Mesenchymal stem cell (in vitro differentiated cells and primary cell): ENCODE data around the gene POLR1C.

Experiments
- DNase-seq: peaks from one replicate; pipeline ENCODE4 v3.0.0-alpha.2; 2013
- H2AFZ ChIP-seq: one replicate; pipeline ENCODE4 v1.6.1; 2013; ENCODE audit warnings: low read depth, mild to moderate bottlenecking, control low read depth, inconsistent platforms, low read length, moderate library complexity
- H2AK5ac ChIP-seq: 2 replicates; pipeline ENCODE4 v1.6.1; 2013; ENCODE audit warnings: low read length, moderate library complexity, mild to moderate bottlenecking, inconsistent platforms; ENCODE audit not compliant: severe bottlenecking
- H2BK120ac ChIP-seq: one replicate; pipeline ENCODE4 v1.6.1; 2013; ENCODE audit warnings: low read depth, mild to moderate bottlenecking, inconsistent platforms, low read length, moderate library complexity
- H2BK12ac ChIP-seq, 2 experiments: one replicate each; pipeline ENCODE4 v1.6.1; 2013; ENCODE audit warnings: inconsistent platforms in 2 of 2, low read length in 2 of 2, mild to moderate bottlenecking in 2 of 2, moderate library complexity in 2 of 2, control low read depth in 1 of 2
- H2BK15ac ChIP-seq: one replicate; pipeline ENCODE4 v1.6.1; 2013; ENCODE audit warnings: mild to moderate bottlenecking, low read depth, inconsistent platforms; ENCODE audit not compliant: poor library complexity, severe bottlenecking
- H2BK5ac ChIP-seq: 2 replicates; pipeline ENCODE4 v1.6.1; 2013; ENCODE audit warnings: low read depth, mild to moderate bottlenecking, low read length, control low read depth, inconsistent platforms; ENCODE audit not compliant: poor library complexity, severe bottlenecking
- H3K14ac ChIP-seq, 2 experiments: one replicate each; pipeline ENCODE4 v1.6.1; 2013; ENCODE audit warnings: inconsistent platforms in 2 of 2, low read length in 2 of 2, control low read depth in 1 of 2, mild to moderate bottlenecking in 1 of 2, moderate library complexity in 1 of 2
- H3K18ac ChIP-seq, 2 experiments: one replicate each; pipeline ENCODE4 v1.6.1; 2013; ENCODE audit warnings: inconsistent platforms in 2 of 2, low read length in 2 of 2, control low read depth in 1 of 2, low read depth in 1 of 2, mild to moderate bottlenecking in 1 of 2
- H3K23ac ChIP-seq, 2 experiments: one replicate each; pipeline ENCODE4 v1.6.1; 2013; ENCODE audit warnings: inconsistent platforms in 2 of 2, low read length in 2 of 2, mild to moderate bottlenecking in 2 of 2, moderate library complexity in 2 of 2, control low read depth in 1 of 2
- H3K27ac ChIP-seq: 2 replicates; pipeline ENCODE4 v1.5.1; 2013; ENCODE audit warnings: mild to moderate bottlenecking, moderate library complexity, low read length, control low read depth, inconsistent platforms; ENCODE audit not compliant: poor library complexity, severe bottlenecking
- H3K27me3 ChIP-seq, 2 experiments: 2 replicates each; pipeline versions ENCODE4 v1.6.1 to v1.7.0; 2013; ENCODE audit warnings: low read length in 2 of 2, mild to moderate bottlenecking in 2 of 2, moderate library complexity in 2 of 2, control low read depth in 1 of 2, inconsistent platforms in 1 of 2; ENCODE audit not compliant: control insufficient read depth in 1 of 2, insufficient read depth in 1 of 2
- H3K36me3 ChIP-seq, 2 experiments: 2 replicates each; pipeline versions ENCODE4 v1.6.1 to v1.7.0; 2013; ENCODE audit warnings: low read length in 2 of 2, control low read depth in 1 of 2, inconsistent platforms in 1 of 2, low read depth in 1 of 2, mild to moderate bottlenecking in 1 of 2; ENCODE audit not compliant: insufficient read depth in 2 of 2, control insufficient read depth in 1 of 2
- H3K4ac ChIP-seq, 2 experiments: one replicate each; pipeline ENCODE4 v1.6.1; 2013; ENCODE audit warnings: inconsistent platforms in 2 of 2, low read length in 2 of 2, mild to moderate bottlenecking in 2 of 2, moderate library complexity in 2 of 2, control low read depth in 1 of 2, low read depth in 1 of 2
- H3K4me1 ChIP-seq: 2 replicates; pipeline ENCODE4 v1.6.1; 2013; ENCODE audit warnings: low read depth, low read length, control low read depth; ENCODE audit not compliant: control insufficient read depth, insufficient read depth
- H3K4me2 ChIP-seq: 2 replicates; pipeline ENCODE4 v1.6.1; 2013; ENCODE audit warnings: low read length, mild to moderate bottlenecking, inconsistent platforms; ENCODE audit not compliant: poor library complexity, severe bottlenecking
- H3K4me3 ChIP-seq, 2 experiments: 2 replicates each; pipeline versions ENCODE4 v1.5.1 to v1.7.0; 2013; ENCODE audit warnings: low read length in 2 of 2, mild to moderate bottlenecking in 2 of 2, control low read depth in 1 of 2, low read depth in 1 of 2; ENCODE audit not compliant: insufficient read depth in 1 of 2
- H3K79me1 ChIP-seq: replicated peaks from 2 replicates; pipeline ENCODE4 v1.6.1; 2013; ENCODE audit warnings: mild to moderate bottlenecking, control low read depth, low read length, inconsistent platforms; ENCODE audit not compliant: poor library complexity, severe bottlenecking
- H3K9ac ChIP-seq: 2 replicates; pipeline ENCODE4 v1.7.0; 2013; ENCODE audit warnings: mild to moderate bottlenecking, low read length, moderate library complexity
- H3K9me3 ChIP-seq: 2 replicates; pipeline ENCODE4 v1.7.0; 2013; ENCODE audit warnings: mild to moderate bottlenecking, low read length; ENCODE audit not compliant: control insufficient read depth
- H4K8ac ChIP-seq: one replicate; pipeline ENCODE4 v1.6.1; 2013; ENCODE audit warnings: inconsistent platforms, mild to moderate bottlenecking, low read length, moderate library complexity
- H4K91ac ChIP-seq: one replicate; pipeline ENCODE4 v1.6.1; 2013; ENCODE audit warnings: mild to moderate bottlenecking, low read length, inconsistent platforms
- WGBS: methylation state at CpG from one replicate; pipeline ENCODE4 v1.1.7; 2013; ENCODE audit warnings: mixed read lengths; 5-methylcytosine and 5-hydroxymethylcytosine counted together

POLR1C gene

DNA sequence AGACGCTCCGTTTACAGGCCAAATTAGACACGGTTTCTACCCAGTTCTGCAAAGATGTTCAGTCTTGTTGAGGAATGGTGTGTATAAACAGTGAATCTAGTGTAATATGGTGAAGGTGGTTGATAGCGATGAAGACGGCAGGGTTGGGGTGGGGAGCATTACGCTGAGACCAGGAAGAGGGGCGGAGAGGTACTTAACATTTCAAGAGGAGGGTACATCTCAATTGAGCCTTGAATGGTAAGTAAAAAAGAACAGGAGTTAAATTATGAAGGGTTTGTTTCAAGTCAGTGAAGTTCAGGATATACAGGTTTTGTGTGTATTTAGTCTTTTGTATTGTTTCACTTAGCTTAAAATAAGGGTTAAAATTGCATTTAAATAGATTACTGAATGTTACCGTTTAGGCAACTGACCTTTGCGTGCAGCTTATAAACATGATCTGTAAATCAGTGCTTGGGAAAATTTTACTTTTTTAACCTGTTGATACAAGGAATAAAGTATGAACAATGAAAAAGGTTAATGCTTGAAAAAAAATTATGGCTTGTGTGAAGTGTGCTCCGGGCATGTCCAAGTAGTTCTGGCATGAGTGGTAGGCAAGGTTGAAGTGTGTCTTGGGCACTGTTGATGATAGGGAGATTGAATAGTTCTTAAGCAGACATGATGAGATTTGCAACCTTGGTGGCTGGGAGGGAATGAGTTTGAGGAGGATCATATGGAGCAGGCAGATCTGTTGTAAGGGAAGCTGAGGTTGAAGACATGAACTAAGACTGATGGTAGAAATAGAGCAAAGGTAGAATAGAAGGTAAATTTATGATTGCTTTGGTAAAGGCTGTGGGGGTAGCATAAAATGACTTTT lies 842 bp downstream of the POLR1C start:
- Histone ChIP-seq H3K4ac (peak overlapping the region; percentile 2 to 57), H4K8ac (peak overlapping the region; percentile 71), H3K79me1 (peaks cover 23% of the 10 kb centered on the region), H3K9ac (peak overlapping the region; percentile 100), H2AK5ac (peak overlapping the region; percentile 32), H2BK12ac (no peak overlapping the region), H3K36me3 (peaks cover 50 to 66% of the 10 kb centered on the region in 2 experiments), H3K27ac (no peak overlapping the region), H2BK5ac (no peak overlapping the region), H2AFZ (peak overlapping the region; percentile 15), H3K27me3 (no peaks in the 10 kb centered on the region), H2BK15ac (no peak overlapping the region), H3K23ac (peak overlapping the region in 1 of 2 experiments; percentile 70), H3K4me1 (peaks cover 9% of the 10 kb centered on the region), H4K91ac (no peak overlapping the region), H3K18ac (peak overlapping the region; percentile 16 to 26), H3K14ac (no peak overlapping the region), H3K4me3 (peak overlapping the region; percentile 68 to 100), H3K9me3 (no peaks in the 10 kb centered on the region), H2BK120ac (no peak overlapping the region), H3K4me2 (peak overlapping the region; percentile 62)
- DNase-seq, result no peak
- 17% methylated on average over 10 of the region's 10 CpGs for WGBS

DNA sequence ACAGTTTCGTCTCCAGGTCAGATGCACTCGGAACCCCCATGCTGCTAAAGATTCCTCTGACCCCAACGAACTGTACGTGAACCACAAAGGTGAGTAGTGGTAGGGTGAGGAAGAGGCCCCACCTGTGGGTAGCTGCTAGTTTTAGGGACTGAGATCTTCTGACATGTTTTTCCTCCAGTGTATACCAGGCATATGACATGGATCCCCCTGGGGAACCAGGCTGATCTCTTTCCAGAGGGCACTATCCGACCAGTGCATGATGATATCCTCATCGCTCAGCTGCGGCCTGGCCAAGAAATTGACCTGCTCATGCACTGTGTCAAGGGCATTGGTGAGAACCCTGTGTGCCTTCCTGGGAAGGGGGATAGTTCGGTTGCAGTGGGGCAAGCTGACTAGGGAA lies 3.2 kb downstream of the POLR1C start:
- H3K79me1 ChIP-seq, result peaks cover 23% of the 10 kb centered on the region
- H2BK120ac ChIP-seq, result no peak overlapping the region
- no peak overlapping the region for H3K4me2 ChIP-seq
- no peak overlapping the region for H3K14ac ChIP-seq
- H2BK5ac ChIP-seq, result no peak overlapping the region
- WGBS, result 95% methylated on average over 8 of the region's 8 CpGs
- no peak overlapping the region for H4K8ac ChIP-seq
- peaks cover 54 to 66% of the 10 kb centered on the region in 2 experiments for H3K36me3 ChIP-seq
- H3K23ac ChIP-seq, result no peak overlapping the region
- no peak for DNase-seq
- H3K4me1 ChIP-seq, result peaks cover 8% of the 10 kb centered on the region
- no peak overlapping the region for H3K18ac ChIP-seq
- H3K9me3 ChIP-seq, result no peaks in the 10 kb centered on the region
- peak overlapping the region; percentile 5 for H3K9ac ChIP-seq
- no peaks in the 10 kb centered on the region for H3K27me3 ChIP-seq
- no peak overlapping the region for H2BK15ac ChIP-seq
- H2AK5ac ChIP-seq, result no peak overlapping the region
- H2BK12ac ChIP-seq, result no peak overlapping the region
- no peak overlapping the region for H3K4me3 ChIP-seq
- H2AFZ ChIP-seq, result no peak overlapping the region
- no peak overlapping the region for H3K4ac ChIP-seq
- H4K91ac ChIP-seq, result no peak overlapping the region
- no peak overlapping the region for H3K27ac ChIP-seq

- Histone ChIP-seq H3K27me3 (no peaks in the 10 kb centered on the region), H3K4me3 (no peak overlapping the region), H3K4me1 (no peaks in the 10 kb centered on the region), H2BK120ac (no peak overlapping the region), H3K14ac (no peak overlapping the region), H3K36me3 (peaks cover 63 to 76% of the 10 kb centered on the region in 2 experiments), H2BK15ac (no peak overlapping the region), H2AK5ac (no peak overlapping the region), H3K4me2 (no peak overlapping the region), H3K23ac (no peak overlapping the region), H3K27ac (no peak overlapping the region), H2AFZ (no peak overlapping the region), H4K91ac (no peak overlapping the region), H2BK5ac (no peak overlapping the region), H3K79me1 (peaks cover 23% of the 10 kb centered on the region), H3K18ac (no peak overlapping the region), H3K4ac (no peak overlapping the region), H3K9ac (no peak overlapping the region), H3K9me3 (no peaks in the 10 kb centered on the region), H2BK12ac (no peak overlapping the region), H4K8ac (no peak overlapping the region)
- DNase-seq, result no peak
- WGBS, result 95% methylated on average over 2 of the region's 2 CpGs
Observed at GRCh38 chr6:43521836-43522235, 4.9 kb downstream of the POLR1C start.

DNA sequence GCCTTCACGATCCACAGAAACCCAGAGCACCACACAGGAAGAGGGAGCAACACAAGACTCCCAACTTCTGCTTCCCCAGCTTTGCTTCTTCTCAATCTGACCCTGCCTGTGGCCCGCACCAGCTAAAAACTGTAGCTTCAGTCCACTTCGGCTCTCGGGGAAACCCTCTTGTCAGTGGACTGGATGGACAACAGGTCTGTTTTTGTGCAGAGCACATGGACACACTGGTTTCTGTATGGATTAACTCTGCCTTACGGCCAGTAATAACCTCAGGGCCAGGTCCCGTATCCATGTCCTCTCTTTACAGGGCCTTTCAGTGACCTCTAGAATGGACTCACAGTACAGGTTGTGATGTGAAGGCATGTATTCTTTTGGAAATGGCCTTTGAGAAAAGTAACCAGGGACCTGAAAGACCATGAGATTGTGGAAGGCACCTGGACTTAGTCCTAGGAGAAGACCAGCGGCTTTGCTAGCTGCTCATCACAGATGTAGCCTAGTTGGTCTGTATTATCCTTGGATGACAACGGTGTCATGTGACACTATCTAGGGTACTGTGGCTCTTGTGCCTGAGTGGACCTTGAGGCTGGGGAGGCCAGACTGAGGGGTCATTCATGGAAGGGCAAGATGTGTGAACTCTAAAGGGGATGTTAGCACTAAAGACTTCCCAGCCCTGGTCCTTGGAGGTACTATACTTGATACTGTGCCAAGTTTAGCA lies 5.8 kb downstream of the POLR1C start:
- Histone ChIP-seq H2AK5ac (no peak overlapping the region), H3K4me2 (no peak overlapping the region), H3K27ac (no peak overlapping the region), H3K4me3 (no peak overlapping the region), H3K18ac (no peak overlapping the region), H3K27me3 (no peaks in the 10 kb centered on the region), H3K36me3 (peaks cover 69 to 85% of the 10 kb centered on the region in 2 experiments), H3K9ac (no peak overlapping the region), H4K91ac (no peak overlapping the region), H3K23ac (no peak overlapping the region), H3K4ac (no peak overlapping the region), H3K14ac (no peak overlapping the region), H2BK5ac (no peak overlapping the region), H2BK120ac (no peak overlapping the region), H3K4me1 (no peaks in the 10 kb centered on the region), H2BK12ac (no peak overlapping the region), H4K8ac (no peak overlapping the region), H3K79me1 (peaks cover 25% of the 10 kb centered on the region), H2AFZ (no peak overlapping the region), H3K9me3 (no peaks in the 10 kb centered on the region), H2BK15ac (no peak overlapping the region)
- DNase-seq, result no peak
- WGBS, result 98% methylated on average over 8 of the region's 8 CpGs
